Stimulated activated naive CD8-positive, alpha-beta T cell treated with anti-CD3 and anti-CD28 coated beads, Interleukin-15, Interleukin-2, amounts not matched to agents 100 U/mL and 50 U/mL, for 24 hours (primary cell): ENCODE data around the gene ABLIM2.

ENCODE experiments used
- ATAC-seq: fragments of 150-1000 bp; cut with Tn5 transposase; one replicate; pipeline ENCODE4 v1.10.0; 2021
- DNase-seq: peaks from one replicate; pipeline ENCODE4 v3.0.0; 2021

Gene ABLIM2

DNA sequence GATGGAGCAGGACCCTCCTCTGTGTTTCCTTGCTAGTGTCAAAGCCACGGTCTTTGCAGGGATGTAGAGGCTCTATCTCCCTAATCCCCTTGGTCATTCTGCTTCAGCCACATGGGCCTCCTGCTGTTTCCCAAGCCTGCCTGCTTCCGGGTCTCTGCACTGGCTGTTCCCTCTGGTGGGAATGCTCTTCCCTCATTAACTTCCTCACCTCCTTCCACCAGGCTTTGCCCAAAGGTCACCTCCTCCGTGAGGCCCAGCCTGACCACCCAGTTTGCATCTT, 56.6 kb downstream of the ABLIM2 start:
- DNase-seq: no peak
- ATAC-seq: no peak

DNA sequence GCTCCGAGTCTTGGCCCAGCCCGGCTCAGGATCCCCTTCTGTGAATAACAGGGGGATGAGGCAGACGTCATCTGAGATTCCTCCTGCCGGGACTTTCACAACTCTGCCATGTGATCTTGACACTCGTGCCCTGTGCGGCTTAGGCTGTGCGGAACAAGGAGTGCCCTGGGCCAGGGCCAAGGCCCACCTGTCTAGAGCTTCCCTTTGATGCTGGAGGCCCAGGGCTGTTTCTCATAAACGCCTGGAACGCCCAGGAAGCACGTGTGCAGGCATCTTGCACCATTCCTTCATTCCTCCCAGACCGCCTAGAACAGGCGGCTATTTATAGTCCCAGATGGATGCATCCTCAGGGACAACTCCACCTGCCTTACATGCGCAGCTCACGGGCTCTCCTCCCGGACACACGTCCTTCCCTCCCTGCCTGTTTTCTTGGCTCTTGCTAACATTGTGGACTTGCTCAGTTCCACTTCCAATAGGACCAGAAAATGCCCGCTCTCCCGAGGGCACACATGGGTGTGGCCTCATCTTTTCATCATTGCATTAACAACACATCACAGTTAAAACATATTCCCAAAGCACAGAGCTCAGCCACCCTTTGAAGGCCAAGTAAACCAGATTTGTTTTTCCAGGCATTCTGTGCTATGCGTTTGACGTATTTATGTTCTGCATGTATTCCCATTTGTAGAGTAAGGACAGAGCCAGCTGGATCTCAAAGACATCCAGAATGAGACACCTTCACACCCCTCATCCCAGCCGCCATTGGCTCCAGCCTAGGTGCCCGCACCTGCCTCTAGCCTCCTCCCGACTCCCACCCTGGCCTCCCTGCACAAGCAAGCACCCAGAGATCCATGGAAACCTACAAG, 57.2 kb downstream of the ABLIM2 start:
- DNase-seq (no peak), ATAC-seq (no peak)

GRCh38 chr4:8099981-8100464, 58.6 kb downstream of the ABLIM2 start:
- no peak for ATAC-seq
- DNase-seq: no peak

DNA sequence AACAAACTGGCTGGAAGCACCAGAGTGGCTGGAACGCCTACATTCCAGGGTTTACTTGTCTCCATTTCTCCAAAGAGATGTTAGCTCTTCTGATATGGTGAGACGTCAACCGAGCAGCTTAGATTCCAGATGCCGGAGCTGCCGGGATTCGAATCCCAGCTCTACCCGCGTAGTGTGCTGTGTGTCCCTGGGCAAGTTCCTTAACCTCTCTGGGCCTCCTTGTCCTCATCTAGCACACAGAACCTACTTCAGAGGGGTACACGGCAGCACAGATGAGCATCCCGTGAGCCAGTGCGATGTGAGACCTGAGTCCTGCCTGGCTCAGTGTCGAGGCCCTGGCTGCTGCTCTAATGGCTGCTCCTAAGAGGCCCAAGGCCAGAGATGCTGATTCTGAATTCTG, 60.1 kb downstream of the ABLIM2 start:
- DNase-seq (no peak), ATAC-seq (no peak)

DNA sequence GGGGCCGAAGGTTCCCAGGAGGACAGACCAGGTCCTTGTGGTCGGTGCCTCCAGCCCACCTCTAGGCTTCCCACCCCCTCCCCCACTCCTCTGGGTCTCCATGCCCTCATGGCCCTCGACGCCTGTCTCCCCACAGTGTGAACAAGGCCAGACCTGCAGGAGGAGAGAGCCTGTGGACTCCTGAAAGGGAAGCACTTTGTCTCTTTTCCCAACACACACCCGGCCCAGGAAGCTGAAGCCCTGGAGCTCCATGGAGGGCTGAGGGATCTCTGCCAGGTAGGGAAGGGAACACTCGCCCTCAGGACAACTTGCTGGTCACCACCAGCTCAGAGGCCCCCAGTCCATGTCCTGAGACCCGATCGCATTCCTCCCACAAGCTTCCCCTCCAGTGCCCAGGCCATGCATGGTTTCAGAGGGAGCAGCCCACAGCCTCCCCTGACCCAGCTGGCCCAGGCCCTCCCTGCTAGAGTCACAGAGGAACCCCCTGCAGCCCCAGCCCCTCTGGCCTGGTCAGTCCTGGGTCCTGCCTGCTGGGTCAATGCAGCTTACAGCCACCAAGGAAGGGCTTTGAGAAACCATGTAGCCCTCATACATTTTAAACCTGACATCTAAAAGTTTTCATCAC, 60.8 kb downstream of the ABLIM2 start:
- DNase-seq (no peak), ATAC-seq (no peak)

GRCh38 chr4:8097141-8097541, 61.5 kb downstream of the ABLIM2 start:
- DNase-seq (no peak), ATAC-seq (no peak)

DNA sequence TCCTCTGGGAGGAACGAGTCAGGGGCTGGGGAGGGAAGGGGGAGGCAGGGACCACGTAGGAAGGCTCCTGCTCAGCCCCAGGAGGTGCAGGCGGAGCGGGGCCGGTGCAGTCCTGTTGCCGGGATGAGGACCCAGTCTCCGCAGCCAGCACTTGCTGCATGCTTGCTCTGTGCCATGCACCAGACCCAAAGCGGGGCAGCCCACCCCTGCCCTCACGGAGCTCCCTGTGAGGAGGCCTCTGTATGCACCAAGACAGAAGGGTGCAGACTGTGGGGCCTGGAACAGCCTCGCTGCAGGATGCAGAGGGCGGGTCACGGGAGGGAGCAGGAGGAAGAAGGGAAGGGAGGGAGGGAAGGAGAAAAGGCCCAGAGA, 61.9 kb downstream of the ABLIM2 start:
- DNase-seq: no peak
- ATAC-seq: no peak

GRCh38 chr4:8095956-8096689, 62.5 kb downstream of the ABLIM2 start:
- no peak for ATAC-seq
- no peak for DNase-seq

- no peak for ATAC-seq
- DNase-seq: no peak
Observed at GRCh38 chr4:8093587-8094274, 64.9 kb downstream of the ABLIM2 start.

DNA sequence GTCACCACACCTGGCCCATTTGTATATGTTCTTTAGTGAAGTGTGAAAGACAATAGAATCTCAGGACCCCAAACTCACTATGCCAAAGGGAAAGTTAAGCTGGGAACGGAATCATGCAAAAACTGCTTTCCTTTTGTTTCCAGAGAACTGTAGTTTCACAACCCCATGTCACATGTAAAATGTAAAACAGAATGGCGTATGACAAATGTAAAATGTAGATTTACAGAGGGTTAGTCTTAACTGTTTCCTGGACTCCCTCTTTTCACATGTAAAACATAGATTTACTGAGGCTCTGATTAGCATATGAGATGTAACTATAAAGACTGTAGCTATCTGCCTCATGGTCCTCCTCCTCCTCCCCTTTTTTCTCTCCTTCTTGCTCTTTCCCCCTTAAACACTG, 66.3 kb downstream of the ABLIM2 start:
- no peak for DNase-seq
- no peak for ATAC-seq

DNA sequence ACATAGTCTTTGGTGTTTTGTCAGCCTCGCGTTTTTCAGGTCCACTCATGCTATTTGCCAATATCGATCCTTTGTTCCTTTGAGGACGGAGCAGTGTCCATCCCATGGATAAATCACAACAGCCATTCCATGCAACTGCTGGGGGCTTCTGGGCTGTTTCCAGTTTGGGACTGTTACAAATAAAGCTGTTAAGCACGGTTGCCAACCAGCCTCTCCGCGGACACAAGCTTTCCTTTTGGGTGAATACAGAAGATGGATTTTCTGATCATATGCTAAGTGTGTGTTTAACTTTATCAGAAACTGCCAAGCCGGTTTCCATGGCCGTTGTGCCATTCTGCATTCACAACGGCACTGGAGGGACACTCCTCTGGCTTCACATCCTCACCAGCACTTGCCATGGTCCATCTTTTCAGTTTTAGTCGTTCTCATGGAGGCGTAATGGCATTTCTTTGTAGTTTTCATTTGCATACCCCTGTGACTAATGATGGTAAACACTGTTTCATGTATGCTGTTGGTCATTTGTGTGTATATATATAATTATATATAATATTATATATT, 67.8 kb downstream of the ABLIM2 start:
- DNase-seq: no peak
- ATAC-seq: no peak

- DNase-seq (peak; percentile 9), ATAC-seq (peak; percentile 90)
Observed at GRCh38 chr4:8090312-8090711, 68.3 kb downstream of the ABLIM2 start.

- ATAC-seq (no peak), DNase-seq (no peak)
Observed at GRCh38 chr4:8089862-8090261, 68.8 kb downstream of the ABLIM2 start.

- DNase-seq (no peak), ATAC-seq (no peak)
Observed at GRCh38 chr4:8088966-8089491, 69.6 kb downstream of the ABLIM2 start.

DNA sequence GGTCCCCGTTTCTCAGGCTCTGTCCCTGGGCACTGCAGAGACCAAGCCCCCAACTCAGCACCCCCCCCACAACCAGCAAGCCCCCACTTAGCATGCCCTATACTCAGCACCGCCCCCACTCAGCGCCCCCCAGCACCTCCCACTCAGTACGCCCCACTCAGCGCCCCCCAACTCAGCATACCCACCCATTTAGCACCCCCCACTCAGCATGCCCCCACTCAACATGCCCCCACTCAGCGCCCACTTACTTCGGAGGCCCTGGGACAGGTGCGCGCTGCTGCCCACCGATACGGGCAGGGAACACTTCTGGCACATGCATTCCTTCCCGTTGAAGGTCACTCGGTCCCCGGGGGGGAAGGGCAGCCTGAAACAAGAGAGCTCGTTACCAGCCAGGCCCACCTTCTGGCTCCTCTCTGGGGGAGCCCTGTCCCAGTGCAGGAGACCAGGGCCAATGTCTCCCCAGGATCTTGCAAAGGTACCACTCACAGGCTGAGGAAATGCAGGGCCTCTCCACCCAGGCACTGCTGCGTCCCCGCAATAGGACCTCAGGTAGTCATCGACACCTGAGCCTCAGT, 70.6 kb downstream of the ABLIM2 start:
- no peak for DNase-seq
- no peak for ATAC-seq

DNA sequence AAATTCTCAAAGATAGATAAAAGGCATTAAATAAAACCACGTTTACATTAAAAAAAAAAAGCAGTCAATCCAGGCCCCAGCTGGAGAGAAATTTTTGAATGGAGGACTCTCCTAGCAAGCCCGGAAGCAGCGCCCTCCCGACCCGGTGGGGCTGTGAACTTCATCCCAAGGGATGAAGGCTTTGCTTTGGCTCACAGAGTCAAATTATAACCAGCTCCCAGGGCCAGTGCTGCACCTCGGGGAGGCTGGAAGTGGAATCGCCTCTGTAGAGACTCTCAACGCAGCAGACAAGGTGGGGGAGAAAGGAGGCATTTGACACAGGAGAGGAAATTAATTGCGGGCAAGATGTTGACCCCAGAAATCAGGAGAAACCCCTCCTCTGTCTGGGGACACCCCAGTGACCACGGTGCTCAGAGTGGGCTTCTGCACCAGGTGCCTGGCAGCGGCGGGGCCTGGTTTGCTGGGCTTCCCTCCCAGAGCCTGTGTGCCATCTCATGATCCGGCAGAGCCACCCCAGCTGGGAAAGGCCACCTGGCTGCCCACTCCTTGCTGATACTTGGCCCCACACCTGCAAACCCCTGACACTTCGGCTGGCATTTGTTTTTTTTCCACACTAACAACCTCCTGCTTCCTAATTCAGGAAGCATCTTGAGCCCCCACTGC, 71.7 kb downstream of the ABLIM2 start:
- DNase-seq (no peak), ATAC-seq (no peak)

GRCh38 chr4:8085491-8086117, 73.0 kb downstream of the ABLIM2 start:
- no peak for ATAC-seq
- DNase-seq: no peak

DNA sequence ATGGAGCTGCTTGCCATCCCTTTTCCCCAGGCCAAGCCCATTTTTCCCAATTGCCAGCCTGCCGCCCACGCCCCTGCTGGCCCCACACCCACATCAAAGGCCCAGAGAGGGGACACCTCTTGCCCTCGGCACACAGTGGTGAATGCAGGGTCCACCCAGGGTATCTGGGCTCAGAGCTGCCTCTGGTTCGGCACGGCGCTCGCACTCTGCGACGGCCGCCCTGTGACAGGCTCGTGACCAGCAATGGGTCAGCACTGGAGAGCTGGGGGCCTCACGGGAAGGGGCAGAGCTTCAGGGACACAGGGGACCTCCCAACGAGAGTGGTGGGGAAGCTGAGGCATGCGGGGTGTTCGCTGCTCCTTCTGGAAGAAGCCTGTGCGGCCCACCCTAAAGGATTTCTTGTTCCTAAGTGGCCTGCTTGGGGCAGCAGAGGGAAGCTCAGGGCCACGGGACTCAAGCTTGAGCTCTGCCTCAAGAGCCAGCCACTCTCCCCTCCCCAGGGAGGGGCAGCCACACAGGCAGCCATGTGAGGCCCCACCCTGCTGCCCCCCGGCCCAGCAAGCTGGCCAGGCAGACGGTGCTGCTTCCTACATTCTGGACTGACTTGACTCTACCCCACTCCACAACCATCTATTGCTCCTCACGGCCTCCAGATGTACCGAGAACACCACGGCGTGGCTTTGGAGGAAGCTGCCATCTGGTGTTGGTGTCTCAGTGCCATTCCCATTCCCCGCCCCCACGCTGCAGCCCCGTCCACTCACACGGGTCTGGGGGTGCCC, 73.7 kb downstream of the ABLIM2 start:
- DNase-seq (no peak), ATAC-seq (no peak)

DNA sequence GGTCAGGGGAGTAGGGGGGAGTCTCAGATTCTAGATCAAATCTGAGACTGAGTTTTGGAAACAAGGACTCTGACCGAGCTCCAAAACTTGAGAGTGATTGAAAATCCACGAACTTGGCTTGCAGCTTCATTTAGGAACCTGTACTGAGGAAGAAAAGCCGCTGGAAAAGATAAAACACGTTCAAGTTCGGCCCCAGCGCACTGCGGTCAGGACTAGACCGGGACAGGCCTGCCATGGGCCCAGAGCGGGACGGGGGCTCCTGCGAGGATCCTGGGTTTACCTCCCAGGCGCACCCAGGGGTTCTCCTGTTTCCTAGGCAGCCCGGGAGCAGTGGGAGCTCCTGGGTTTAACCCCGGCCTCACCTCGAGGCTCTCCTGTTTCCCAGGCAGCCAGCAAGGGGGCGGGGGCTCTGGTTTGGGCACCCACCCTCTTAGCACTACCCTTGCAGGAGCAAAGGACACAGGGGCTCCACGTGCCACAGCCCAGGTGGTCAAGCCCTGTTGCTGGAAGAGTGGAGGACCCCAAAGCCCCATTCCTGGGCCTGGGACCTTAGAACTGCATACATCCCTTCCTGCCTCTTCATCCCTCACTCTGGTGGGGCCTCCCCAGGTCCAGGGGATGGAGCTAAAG, 74.5 kb downstream of the ABLIM2 start:
- no peak for ATAC-seq
- DNase-seq: no peak
